GM13977 (cell line): ENCODE measurements around the gene HS6ST3.

Source experiments
- DNase-seq: peaks from one replicate; pipeline ENCODE4 v3.0.0; 2012; ENCODE audit warnings: low spot score
- CTCF ChIP-seq: IDR thresholded peaks from 2 replicates; pipeline ENCODE4 v1.5.1; 2012; ENCODE audit warnings: mild to moderate bottlenecking, control low read depth; ENCODE audit not compliant: insufficient read depth; ENCODE audit errors: extremely low read depth, missing control alignments
- in situ Hi-C: fragments of 300-500 bp; cut with MboI; formaldehyde crosslinking; loops from one replicate; pipeline ENCODE4 v1.12.0; 2022; ENCODE audit warnings: low sequenced_read_pairs, low pct_unique_long_range_greater_than_20kb, mixed read lengths, inconsistent platforms; ENCODE audit not compliant: unreplicated experiment

Gene HS6ST3

DNA sequence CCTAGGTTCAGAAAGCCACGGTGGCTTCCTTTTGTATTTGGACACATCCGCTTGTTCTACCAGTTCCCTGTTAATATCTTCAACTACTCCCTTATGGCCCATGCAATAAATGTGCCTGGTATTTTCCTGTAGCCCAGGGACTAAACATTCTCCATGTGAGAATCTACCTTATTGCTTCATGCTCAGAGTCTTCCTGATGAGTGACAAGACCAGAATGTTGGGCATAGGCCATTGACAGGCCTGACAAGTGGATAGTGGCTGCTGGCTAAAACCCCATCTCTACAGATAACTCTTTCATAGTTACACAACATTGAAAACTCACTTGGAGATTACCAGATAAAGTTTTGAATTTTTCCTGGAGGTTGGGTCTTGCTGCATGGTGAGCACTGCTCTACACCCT is 449.9 kb downstream of the HS6ST3 start:
- no peak for DNase-seq
- TF ChIP-seq CTCF = no peak
- in situ Hi-C loops = no loop called here

GRCh38 chr13:96540670-96541069 is 450.8 kb downstream of the HS6ST3 start:
- DNase-seq = no peak
- in situ Hi-C loops = no loop called here
- no peak for TF ChIP-seq CTCF

- DNase-seq = no peak
- in situ Hi-C loops = no loop called here
- TF ChIP-seq CTCF = no peak
Measured at GRCh38 chr13:96542986-96543385, 453.1 kb downstream of the HS6ST3 start.

- TF ChIP-seq CTCF = no peak
- no peak for DNase-seq
- in situ Hi-C loops = no loop called here
Measured at GRCh38 chr13:96544957-96545356, 455.1 kb downstream of the HS6ST3 start.

DNA sequence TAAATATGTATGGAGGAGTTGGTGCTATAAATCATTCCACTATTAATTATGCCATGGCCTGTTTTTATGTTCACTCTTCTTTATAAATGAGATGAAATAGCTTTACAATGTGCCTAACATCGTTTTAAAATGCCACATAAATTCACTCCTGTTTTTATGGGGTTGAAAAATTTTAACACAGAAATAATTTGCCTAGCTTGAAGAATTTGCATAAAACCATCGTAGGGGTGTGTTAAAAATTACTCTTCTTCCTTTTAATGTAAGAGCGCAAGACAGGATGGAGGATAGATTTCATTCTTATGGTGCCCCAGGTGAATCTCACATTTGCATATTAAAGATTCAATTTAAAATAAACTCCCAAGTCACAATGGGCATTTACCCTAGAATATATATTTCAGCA is 456.6 kb downstream of the HS6ST3 start:
- in situ Hi-C loops = no loop called here
- TF ChIP-seq CTCF = no peak
- DNase-seq = no peak

- in situ Hi-C loops = no loop called here
Measured at GRCh38 chr13:96551546-96551945, 461.6 kb downstream of the HS6ST3 start.

More at GRCh38 chr13:96551546-96551945, 461.6 kb downstream of the HS6ST3 start:
- no peak for DNase-seq
- no peak for TF ChIP-seq CTCF
